HFFc6 (cell line): ENCODE data around the gene ADAP2. TPM values are rescaled to one million over a fixed set of nuclear protein-coding genes. Genes with fewer than 3 reads are reported as not detected.

Source experiments
- DNase-seq: peaks from one replicate; pipeline ENCODE4 v3.0.0-alpha.2; 2018
- H3K27ac Mint-ChIP-seq: 2 replicates; pipeline ENCODE4 v1.8.0; 2020; ENCODE audit warnings: mild to moderate bottlenecking, mixed read lengths
- H3K27me3 Mint-ChIP-seq: 2 replicates; pipeline ENCODE4 v1.8.0; 2021; ENCODE audit warnings: mild to moderate bottlenecking, moderate library complexity, mixed read lengths; ENCODE audit not compliant: insufficient read depth
- H3K36me3 Mint-ChIP-seq: 2 replicates; pipeline ENCODE4 v1.8.0; 2021; ENCODE audit warnings: low read depth, mixed read lengths
- H3K4me1 Mint-ChIP-seq: 2 replicates; pipeline ENCODE4 v1.8.0; 2020; ENCODE audit warnings: low read depth, mixed read lengths
- H3K4me3 Mint-ChIP-seq: 2 replicates; pipeline ENCODE4 v1.8.0; 2020; ENCODE audit warnings: mild to moderate bottlenecking, moderate library complexity, mixed read lengths
- H3K9me3 Mint-ChIP-seq: 2 replicates; pipeline ENCODE4 v1.8.0; 2020; ENCODE audit warnings: mild to moderate bottlenecking, mixed read lengths
- total RNA-seq, 6 experiments: library from RNA; stranded (reverse); fragmentation: NEBNext Ultra II Directional; extraction: Animal tissue kit (Norgen Biotek cat#: 25700); gene quantifications; 2 replicates in 1 of 6; 3 replicates in 5 of 6; pipeline ENCODE4 v1.2.3, GENCODE V29; 2021
- TF ChIP-seq, protein P1 (sequence below): fragments of 200-600 bp; sonication (generic); IDR thresholded peaks from 2 replicates; pipeline ENCODE4 v1.5.0; 2021; ENCODE audit warnings: antibody characterized with exemption, mild to moderate bottlenecking

ADAP2 gene
- total RNA-seq, 6 experiments from 2014 or later, result 0.12 to 0.61 (median 0.37) TPM

DNA sequence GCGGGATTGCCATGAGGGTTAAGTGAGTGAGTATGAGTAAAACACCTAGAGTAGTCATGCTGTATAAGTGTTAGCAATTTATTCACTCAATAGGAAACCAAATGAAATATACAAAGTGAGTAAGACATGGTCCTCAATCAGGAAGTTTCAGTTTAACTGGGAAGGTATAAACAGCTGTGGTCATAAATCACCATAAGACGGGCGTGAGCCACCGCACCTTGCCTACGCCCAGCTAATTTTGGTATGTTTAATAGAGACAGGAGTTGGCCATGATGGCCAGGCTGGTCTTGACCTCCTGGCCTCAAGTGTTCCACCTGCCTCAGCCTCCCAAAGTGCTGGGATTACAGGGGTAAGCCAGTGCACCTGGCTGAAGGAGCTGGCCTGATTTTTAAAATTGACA, 76.1 kb downstream of the ADAP2 start:
- DNase-seq, result no peak
- Mint-ChIP-seq H3K9me3 (no peaks in the 10 kb centered on the region), H3K27me3 (no peaks in the 10 kb centered on the region), H3K36me3 (peaks cover 32% of the 10 kb centered on the region), H3K27ac (no peak overlapping the region), H3K4me3 (no peak overlapping the region), H3K4me1 (no peaks in the 10 kb centered on the region)
- TF ChIP-seq, protein P1, sequence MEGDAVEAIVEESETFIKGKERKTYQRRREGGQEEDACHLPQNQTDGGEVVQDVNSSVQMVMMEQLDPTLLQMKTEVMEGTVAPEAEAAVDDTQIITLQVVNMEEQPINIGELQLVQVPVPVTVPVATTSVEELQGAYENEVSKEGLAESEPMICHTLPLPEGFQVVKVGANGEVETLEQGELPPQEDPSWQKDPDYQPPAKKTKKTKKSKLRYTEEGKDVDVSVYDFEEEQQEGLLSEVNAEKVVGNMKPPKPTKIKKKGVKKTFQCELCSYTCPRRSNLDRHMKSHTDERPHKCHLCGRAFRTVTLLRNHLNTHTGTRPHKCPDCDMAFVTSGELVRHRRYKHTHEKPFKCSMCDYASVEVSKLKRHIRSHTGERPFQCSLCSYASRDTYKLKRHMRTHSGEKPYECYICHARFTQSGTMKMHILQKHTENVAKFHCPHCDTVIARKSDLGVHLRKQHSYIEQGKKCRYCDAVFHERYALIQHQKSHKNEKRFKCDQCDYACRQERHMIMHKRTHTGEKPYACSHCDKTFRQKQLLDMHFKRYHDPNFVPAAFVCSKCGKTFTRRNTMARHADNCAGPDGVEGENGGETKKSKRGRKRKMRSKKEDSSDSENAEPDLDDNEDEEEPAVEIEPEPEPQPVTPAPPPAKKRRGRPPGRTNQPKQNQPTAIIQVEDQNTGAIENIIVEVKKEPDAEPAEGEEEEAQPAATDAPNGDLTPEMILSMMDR, result no peak

DNA sequence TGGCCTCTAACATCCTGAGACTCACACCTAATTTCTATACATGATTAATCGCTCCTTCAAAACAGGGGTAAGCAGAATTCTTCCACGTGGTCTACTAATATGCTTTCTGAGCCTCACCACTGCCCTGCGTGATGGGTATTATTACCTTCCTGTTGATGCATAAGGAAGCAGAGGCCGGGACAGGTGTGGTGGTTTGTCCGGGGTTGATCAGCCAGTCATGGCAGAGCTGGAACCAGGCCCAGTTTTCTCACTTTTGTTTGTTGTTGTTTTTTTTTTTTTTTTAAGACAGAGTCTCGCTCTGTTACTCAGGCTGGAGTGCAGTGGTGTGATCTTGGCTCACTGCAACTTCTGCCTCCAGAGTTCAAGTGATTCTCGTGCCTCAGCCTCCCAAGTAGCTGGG, 80.3 kb downstream of the ADAP2 start:
- no peak overlapping the region for H3K27ac Mint-ChIP-seq
- peaks cover 49% of the 10 kb centered on the region for H3K36me3 Mint-ChIP-seq
- no peaks in the 10 kb centered on the region for H3K27me3 Mint-ChIP-seq
- no peaks in the 10 kb centered on the region for H3K4me1 Mint-ChIP-seq
- H3K4me3 Mint-ChIP-seq, result no peak overlapping the region
- H3K9me3 Mint-ChIP-seq, result no peaks in the 10 kb centered on the region
- TF ChIP-seq, protein P1, result no peak
- DNase-seq, result no peak

DNA sequence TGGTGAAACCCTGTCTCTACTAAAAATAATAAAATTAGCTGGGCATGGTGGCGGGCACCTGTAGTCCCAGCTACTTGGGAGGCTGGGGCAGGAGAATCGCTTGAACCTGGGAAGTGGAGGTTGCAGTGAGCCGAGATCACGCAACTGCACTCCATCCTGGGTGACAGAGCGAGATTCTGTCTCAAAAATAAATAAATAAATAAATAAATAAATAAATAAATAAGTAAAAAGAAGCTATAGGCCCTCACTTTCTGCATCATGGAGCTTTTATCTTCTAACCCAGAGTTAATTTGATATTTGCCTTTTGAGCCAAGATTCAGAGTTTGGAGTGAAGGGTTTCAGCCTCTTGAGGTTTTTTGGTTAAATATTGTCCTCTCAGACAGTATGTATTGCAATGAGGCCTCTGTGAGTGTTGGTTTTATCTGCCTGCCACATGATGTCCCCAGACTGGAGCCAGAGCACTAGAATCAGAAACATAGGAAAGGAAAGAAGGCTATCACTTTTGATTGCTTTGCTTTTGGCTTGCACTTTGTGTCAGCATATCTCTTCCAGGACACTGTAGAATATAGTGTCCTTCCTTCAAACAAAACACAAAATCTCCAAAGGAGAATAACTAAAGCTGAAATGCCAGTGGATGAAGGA, 81.6 kb downstream of the ADAP2 start:
- TF ChIP-seq, protein P1, result no peak
- H3K4me1 Mint-ChIP-seq, result peaks cover 12% of the 10 kb centered on the region
- no peak for DNase-seq
- no peaks in the 10 kb centered on the region for H3K27me3 Mint-ChIP-seq
- H3K27ac Mint-ChIP-seq, result no peak overlapping the region
- H3K36me3 Mint-ChIP-seq, result peaks cover 53% of the 10 kb centered on the region
- H3K9me3 Mint-ChIP-seq, result no peaks in the 10 kb centered on the region
- H3K4me3 Mint-ChIP-seq, result no peak overlapping the region

DNA sequence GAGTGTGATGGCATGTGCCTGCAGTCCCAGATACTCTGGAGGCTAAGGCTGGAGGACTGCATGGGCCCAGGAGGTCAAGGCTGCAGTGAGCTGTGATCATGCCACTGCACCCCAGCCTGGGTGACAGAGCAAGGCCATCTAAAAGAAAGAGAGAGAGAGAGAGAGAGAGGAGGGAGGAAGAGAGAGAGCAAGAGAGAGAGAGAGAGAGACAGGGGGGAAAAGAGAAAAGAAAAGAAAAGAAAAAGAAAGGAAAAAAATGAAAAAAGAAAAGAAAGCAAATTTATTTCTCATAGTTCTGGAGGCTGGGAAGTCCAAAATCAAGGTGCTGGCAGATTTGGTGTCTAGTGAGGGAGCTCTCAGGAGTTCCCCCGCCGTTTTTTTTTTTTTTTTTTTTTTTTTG, 82.4 kb downstream of the ADAP2 start:
- DNase-seq, result no peak
- H3K36me3 Mint-ChIP-seq, result peaks cover 53% of the 10 kb centered on the region
- H3K9me3 Mint-ChIP-seq, result no peaks in the 10 kb centered on the region
- H3K27me3 Mint-ChIP-seq, result no peaks in the 10 kb centered on the region
- no peak overlapping the region for H3K27ac Mint-ChIP-seq
- H3K4me3 Mint-ChIP-seq, result no peak overlapping the region
- TF ChIP-seq, protein P1, result no peak
- H3K4me1 Mint-ChIP-seq, result peaks cover 18% of the 10 kb centered on the region

DNA sequence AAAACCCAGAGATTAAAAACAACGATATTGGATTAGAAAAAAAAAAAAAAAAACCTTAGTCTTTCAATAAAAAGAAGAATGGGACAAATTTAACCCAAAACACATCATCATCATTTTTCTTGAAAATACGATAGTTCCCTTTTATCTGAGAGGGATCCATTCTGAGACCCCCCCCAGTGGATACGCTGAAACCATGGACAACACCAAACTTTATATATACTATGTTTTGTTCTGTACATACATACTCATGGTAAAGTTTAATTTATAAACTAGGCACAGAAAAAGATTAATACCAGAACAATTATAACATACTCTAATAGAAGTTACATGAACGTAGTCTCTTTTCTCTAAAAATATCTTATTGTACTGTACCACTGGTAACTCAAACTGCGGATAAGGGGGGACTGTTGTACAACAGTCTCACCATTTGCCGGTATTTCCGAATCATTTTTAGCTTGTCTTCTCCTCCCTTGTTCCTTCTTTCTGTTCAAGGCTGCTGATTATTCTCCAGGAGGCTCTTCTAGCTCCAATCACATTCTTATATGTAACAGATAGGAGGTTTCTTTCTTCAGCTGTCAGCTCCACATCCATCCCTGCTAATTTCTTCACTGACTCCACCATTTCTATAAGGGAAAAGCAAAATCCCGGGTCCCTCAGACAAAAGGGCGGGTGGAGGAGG, 86.1 kb downstream of the ADAP2 start:
- Mint-ChIP-seq H3K9me3 (no peaks in the 10 kb centered on the region), H3K27ac (peak overlapping the region; percentile 51; the same call in 1 of the 2 replicates), H3K36me3 (peaks cover 37% of the 10 kb centered on the region), H3K27me3 (no peaks in the 10 kb centered on the region; the same call in 1 of the 2 replicates), H3K4me3 (peak overlapping the region; percentile 84), H3K4me1 (peaks cover 50% of the 10 kb centered on the region)
- TF ChIP-seq, protein P1, result no peak
- no peak for DNase-seq
